NB4 (cell line): ENCODE data around the gene GTPBP3.
"Not testable (repeated sequence)": the region's sequence is repeated elsewhere in the genome, so short reads cannot be mapped to it uniquely, and the experiment has no call there.

Experiments
- DNase-seq: peaks from one replicate; pipeline ENCODE4 v3.0.0; 2010; ENCODE audit warnings: low read depth
- H3K4me3 ChIP-seq: one replicate; pipeline ENCODE4 v1.5.1; 2011; ENCODE audit warnings: mild to moderate bottlenecking, low read depth, low read length, moderate library complexity
- MAX ChIP-seq: IDR thresholded peaks from 2 replicates; pipeline ENCODE4 v1.6.1; 2011; ENCODE audit warnings: low read depth, low read length
- MYC ChIP-seq: IDR thresholded peaks from 2 replicates; pipeline ENCODE4 v1.6.1; 2011; ENCODE audit warnings: low read depth, low read length
- POLR2A ChIP-seq: IDR thresholded peaks from 2 replicates; pipeline ENCODE4 v1.6.1; 2011; ENCODE audit warnings: mild to moderate bottlenecking; ENCODE audit not compliant: insufficient read length; ENCODE audit errors: extremely low read depth
- TF ChIP-seq, protein P1 (sequence below): IDR thresholded peaks from one replicate; pipeline ENCODE4 v1.5.1; 2012; ENCODE audit warnings: low read depth, low read length

GTPBP3 gene

DNA sequence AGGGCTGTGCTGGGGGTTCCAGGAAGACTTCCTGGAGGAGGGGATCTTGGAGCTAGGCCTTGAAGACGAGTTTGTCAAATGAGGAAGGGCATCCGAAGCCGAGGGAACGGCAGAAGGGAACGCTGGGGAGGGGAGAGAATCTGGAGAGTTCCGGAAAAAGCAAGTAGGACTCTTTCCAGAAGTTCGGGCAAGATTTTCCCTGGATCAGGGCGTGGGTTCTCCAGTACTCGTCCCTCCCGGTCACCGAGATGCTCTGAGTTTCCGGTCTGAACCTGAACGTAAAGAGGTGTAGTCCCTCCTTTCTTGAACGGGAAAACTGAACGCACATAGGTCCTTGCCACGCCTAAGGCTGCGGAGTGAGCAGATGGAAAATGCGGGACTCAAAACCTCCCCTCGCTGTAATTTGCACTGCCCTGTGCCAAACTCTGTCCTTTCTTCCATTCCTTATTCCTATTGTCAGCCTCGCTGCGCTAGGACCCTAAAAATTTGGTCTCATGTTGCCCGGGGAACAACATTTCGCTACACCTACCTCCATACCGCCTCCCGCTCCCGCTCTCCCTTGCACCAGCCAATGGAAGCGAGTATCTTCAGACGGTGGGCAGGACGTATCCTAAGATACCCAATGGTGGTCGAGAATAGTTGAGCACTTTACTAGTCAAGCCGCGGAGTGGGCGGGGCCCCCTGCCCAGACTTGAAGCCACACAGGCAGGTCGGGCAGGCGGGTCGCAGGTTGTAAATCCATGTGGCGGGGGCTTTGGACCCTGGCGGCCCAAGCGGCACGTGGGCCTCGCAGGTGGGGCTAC lies at the start of gene GTPBP3:
GTPBP3 (plus strand) TSS at position 682 of the 803 bp plus-strand sequence; CDS start at position 741, 59 bp downstream.
- DNase-seq = peak; percentile 99
- TF ChIP-seq MAX (peak; percentile 84; the same call in 1 of the 2 replicates), POLR2A (peak; percentile 79), MYC (peak; percentile 94)
- TF ChIP-seq, protein P1, sequence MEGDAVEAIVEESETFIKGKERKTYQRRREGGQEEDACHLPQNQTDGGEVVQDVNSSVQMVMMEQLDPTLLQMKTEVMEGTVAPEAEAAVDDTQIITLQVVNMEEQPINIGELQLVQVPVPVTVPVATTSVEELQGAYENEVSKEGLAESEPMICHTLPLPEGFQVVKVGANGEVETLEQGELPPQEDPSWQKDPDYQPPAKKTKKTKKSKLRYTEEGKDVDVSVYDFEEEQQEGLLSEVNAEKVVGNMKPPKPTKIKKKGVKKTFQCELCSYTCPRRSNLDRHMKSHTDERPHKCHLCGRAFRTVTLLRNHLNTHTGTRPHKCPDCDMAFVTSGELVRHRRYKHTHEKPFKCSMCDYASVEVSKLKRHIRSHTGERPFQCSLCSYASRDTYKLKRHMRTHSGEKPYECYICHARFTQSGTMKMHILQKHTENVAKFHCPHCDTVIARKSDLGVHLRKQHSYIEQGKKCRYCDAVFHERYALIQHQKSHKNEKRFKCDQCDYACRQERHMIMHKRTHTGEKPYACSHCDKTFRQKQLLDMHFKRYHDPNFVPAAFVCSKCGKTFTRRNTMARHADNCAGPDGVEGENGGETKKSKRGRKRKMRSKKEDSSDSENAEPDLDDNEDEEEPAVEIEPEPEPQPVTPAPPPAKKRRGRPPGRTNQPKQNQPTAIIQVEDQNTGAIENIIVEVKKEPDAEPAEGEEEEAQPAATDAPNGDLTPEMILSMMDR = no peak
- H3K4me3 ChIP-seq = peak within 1 kb of the TSS; percentile 86

- TF ChIP-seq POLR2A = no peak
- no peak for TF ChIP-seq MYC
- TF ChIP-seq MAX = no peak
- TF ChIP-seq, protein P1 = no peak
- peak; percentile 74 for DNase-seq
- no peak overlapping the region for H3K4me3 ChIP-seq
Observed at GRCh38 chr19:17289489-17289888, 47.9 kb upstream of the GTPBP3 start.

- peak; percentile 91 for TF ChIP-seq MYC
- TF ChIP-seq, protein P1 = peak; percentile 77
- TF ChIP-seq MAX = peak; percentile 73
- TF ChIP-seq POLR2A = peak; percentile 79
- H3K4me3 ChIP-seq = peak overlapping the region; percentile 72
- DNase-seq = peak; percentile 88
Observed at GRCh38 chr19:17292301-17293074, 44.9 kb upstream of the GTPBP3 start.

DNA sequence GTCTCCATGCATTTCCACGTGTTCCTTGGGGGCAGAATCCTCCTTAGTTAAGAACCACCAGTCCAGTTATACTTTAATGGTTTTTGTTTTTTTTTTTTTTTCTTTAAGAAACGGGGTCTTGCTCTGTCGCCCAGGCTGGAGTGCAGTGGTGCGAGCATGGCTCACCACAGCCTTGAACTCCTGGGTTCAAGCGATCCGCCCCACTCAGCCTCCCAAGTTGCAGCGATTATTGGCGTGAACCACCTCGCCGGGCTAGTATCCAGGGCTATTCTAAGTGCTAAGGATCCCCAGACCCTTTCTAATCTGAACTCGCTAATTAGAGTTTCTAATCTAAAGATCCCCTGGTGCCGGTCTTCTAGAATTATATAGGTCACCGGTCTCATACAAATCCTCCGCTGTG lies 43.7 kb upstream of the GTPBP3 start:
- TF ChIP-seq MYC (no peak), MAX (no peak), POLR2A (no peak)
- TF ChIP-seq, protein P1 = no peak
- H3K4me3 ChIP-seq = no peak overlapping the region
- no peak for DNase-seq

- peak; percentile 44 for DNase-seq
- no peak for TF ChIP-seq MYC
- no peak for TF ChIP-seq POLR2A
- TF ChIP-seq, protein P1 = no peak
- no peak for TF ChIP-seq MAX
- H3K4me3 ChIP-seq = no peak overlapping the region
Observed at GRCh38 chr19:17294051-17294891, 43.1 kb upstream of the GTPBP3 start.

DNA sequence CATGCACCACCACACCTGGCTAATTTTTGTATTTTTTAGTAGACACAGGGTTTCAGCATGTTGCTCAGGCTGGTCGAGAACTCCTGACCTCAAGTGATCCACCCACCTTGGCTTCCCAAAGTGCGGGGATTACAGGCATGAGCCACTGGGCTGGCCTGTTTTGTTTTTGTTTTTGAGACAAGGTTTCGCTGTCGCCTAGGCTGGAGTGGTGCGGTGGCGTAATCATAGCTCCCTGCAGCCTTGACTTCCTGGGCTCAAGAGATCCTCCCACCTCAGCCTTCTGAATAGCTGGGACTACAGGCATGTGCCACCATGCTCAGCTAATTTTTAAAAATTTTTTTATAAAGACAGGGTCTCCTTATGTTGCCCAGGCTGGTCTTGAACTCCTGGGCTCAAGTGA lies 41.8 kb upstream of the GTPBP3 start:
- not testable (repeated sequence) for H3K4me3 ChIP-seq
- DNase-seq = peak; percentile 72
